ENCODE results near the gene CBARP. TPM values are rescaled to one million over a fixed set of nuclear protein-coding genes. Genes with fewer than 3 reads are reported as not detected.
A peak's percentile ranks its signal among the peaks of the same experiment; 100 is the strongest.

The CBARP gene
- total and polyA plus RNA-seq, 2 of the 13 experiments (the other 11 are each of a cell fraction or from before 2014, with no cell fraction given), result 1.2 to 1.4 TPM

DNA sequence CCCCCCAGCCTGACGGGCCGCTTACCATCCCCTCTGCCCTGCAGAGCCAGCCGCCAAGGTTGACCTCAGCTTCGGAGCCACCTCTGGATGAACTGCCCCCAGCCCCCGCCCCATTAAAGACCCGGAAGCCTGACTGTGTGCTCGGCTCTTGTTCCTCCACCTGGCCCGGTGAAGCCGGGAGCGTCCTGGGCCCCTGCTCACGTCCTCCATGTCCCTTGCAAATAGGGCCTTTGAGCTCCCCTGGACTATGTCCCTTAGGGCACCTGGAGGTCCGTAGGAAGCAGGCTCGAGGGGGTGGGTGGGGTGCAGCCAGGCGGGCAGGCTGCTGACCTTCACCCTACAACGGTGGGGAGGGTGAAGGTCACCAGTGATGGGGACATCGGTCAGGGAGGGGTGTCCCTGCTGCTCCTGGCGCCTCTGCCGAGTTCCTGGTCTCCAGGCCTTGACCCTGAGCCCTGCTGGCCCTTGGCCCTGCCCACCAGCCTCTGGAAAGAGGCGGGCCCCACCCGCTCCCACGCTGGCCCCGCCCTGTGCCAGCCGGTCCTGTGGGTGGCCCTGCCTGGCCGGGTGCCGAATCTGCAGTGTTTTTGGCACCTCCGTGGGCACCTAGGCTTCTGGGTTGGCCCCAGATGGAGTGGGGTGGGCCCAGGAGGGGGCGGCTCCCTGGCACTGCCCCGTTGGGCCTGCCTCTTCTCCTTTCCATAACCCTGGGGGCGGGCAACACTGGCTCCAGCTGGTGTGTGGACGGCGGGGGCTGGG, 7.1 kb upstream of the CBARP start (continued):
- TF ChIP-seq, protein P1, sequence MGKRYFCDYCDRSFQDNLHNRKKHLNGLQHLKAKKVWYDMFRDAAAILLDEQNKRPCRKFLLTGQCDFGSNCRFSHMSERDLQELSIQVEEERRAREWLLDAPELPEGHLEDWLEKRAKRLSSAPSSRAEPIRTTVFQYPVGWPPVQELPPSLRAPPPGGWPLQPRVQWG (CRISPR knock-in tag; IDR thresholded peaks at IDR 0.05; ENCODE audit: borderline replicate concordance, low read depth), result no peak
- no peak; the same call in 1 of the 2 replicates for TF ChIP-seq ZNF235 (CRISPR knock-in tag; IDR thresholded peaks at IDR 0.05; ENCODE audit: borderline replicate concordance)
- TF ChIP-seq MED13 (CRISPR knock-in tag; IDR thresholded peaks at IDR 0.05), result peak; percentile 26
- TF ChIP-seq IRF2 (CRISPR knock-in tag; IDR thresholded peaks at IDR 0.05), result peak; percentile 83
- TF ChIP-seq, protein P2, sequence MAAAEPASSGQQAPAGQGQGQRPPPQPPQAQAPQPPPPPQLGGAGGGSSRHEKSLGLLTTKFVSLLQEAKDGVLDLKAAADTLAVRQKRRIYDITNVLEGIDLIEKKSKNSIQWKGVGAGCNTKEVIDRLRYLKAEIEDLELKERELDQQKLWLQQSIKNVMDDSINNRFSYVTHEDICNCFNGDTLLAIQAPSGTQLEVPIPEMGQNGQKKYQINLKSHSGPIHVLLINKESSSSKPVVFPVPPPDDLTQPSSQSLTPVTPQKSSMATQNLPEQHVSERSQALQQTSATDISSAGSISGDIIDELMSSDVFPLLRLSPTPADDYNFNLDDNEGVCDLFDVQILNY (CRISPR knock-in tag; conservative IDR thresholded peaks at IDR 0.05), result no peak
- TF ChIP-seq, protein P3, sequence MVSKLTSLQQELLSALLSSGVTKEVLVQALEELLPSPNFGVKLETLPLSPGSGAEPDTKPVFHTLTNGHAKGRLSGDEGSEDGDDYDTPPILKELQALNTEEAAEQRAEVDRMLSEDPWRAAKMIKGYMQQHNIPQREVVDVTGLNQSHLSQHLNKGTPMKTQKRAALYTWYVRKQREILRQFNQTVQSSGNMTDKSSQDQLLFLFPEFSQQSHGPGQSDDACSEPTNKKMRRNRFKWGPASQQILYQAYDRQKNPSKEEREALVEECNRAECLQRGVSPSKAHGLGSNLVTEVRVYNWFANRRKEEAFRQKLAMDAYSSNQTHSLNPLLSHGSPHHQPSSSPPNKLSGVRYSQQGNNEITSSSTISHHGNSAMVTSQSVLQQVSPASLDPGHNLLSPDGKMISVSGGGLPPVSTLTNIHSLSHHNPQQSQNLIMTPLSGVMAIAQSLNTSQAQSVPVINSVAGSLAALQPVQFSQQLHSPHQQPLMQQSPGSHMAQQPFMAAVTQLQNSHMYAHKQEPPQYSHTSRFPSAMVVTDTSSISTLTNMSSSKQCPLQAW (CRISPR knock-in tag; IDR thresholded peaks at IDR 0.05), result peak; percentile 91
- TF ChIP-seq ISL2 (CRISPR knock-in tag; IDR thresholded peaks at IDR 0.05), result peak; percentile 55; the same call in 1 of the 2 replicates
- TF ChIP-seq ZNF788 (CRISPR knock-in tag; IDR thresholded peaks at IDR 0.05; ENCODE audit: borderline replicate concordance), result peak; percentile 94
- TF ChIP-seq GABPA (IDR thresholded peaks at IDR 0.05; ENCODE audit: low read depth, low read length), result no peak
- TF ChIP-seq GABPA (CRISPR knock-in tag; IDR thresholded peaks at IDR 0.05; ENCODE audit: low read depth), result peak; percentile 71
- peak; percentile 71; the same call in 1 of the 2 replicates for TF ChIP-seq NAIF1 (CRISPR knock-in tag; IDR thresholded peaks at IDR 0.05; ENCODE audit: borderline replicate concordance)
- TF ChIP-seq MTA1 (CRISPR knock-in tag; IDR thresholded peaks at IDR 0.05; ENCODE audit: borderline replicate concordance), result peak; percentile 83
- TF ChIP-seq ATRX (CRISPR knock-in tag; IDR thresholded peaks at IDR 0.05; ENCODE audit: borderline replicate concordance), result no peak
- no peak for TF ChIP-seq STAT5B (CRISPR knock-in tag; IDR thresholded peaks at IDR 0.05)
- no peak for TF ChIP-seq NFRKB (IDR thresholded peaks at IDR 0.05)
- peak; percentile 65; the same call in 1 of the 2 replicates for TF ChIP-seq ZNF724P (CRISPR knock-in tag; IDR thresholded peaks at IDR 0.05; ENCODE audit: borderline replicate concordance)
- peak; percentile 63; the same call in 1 of the 2 replicates for TF ChIP-seq ZNF790 (CRISPR knock-in tag; IDR thresholded peaks at IDR 0.05; ENCODE audit: borderline replicate concordance)
- 0 out of 2 replicates have a peak, but pooled peaks have one; percentile 49 for TF ChIP-seq PCBP1 (IDR thresholded peaks at IDR 0.05; ENCODE audit: borderline replicate concordance, low read depth, low read length)
- TF ChIP-seq RARG (CRISPR knock-in tag; IDR thresholded peaks at IDR 0.05; ENCODE audit: low read depth), result no peak
- TF ChIP-seq, protein P4, sequence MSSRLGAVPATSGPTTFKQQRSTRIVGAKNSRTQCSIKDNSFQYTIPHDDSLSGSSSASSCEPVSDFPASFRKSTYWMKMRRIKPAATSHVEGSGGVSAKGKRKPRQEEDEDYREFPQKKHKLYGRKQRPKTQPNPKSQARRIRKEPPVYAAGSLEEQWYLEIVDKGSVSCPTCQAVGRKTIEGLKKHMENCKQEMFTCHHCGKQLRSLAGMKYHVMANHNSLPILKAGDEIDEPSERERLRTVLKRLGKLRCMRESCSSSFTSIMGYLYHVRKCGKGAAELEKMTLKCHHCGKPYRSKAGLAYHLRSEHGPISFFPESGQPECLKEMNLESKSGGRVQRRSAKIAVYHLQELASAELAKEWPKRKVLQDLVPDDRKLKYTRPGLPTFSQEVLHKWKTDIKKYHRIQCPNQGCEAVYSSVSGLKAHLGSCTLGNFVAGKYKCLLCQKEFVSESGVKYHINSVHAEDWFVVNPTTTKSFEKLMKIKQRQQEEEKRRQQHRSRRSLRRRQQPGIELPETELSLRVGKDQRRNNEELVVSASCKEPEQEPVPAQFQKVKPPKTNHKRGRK (CRISPR knock-in tag; IDR thresholded peaks at IDR 0.05), result no peak
- TF ChIP-seq ZMYM3 (CRISPR knock-in tag; IDR thresholded peaks at IDR 0.05), result peak; percentile 68; the same call in 1 of the 2 replicates
- TF ChIP-seq, protein P5, sequence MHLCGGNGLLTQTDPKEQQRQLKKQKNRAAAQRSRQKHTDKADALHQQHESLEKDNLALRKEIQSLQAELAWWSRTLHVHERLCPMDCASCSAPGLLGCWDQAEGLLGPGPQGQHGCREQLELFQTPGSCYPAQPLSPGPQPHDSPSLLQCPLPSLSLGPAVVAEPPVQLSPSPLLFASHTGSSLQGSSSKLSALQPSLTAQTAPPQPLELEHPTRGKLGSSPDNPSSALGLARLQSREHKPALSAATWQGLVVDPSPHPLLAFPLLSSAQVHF (CRISPR knock-in tag; IDR thresholded peaks at IDR 0.05), result no peak
- peak; percentile 71 for TF ChIP-seq CEBPG (CRISPR knock-in tag; IDR thresholded peaks at IDR 0.05)
- no peak for TF ChIP-seq SMAD9 (CRISPR knock-in tag; IDR thresholded peaks at IDR 0.05)
- no peak for TF ChIP-seq ZNF615 (CRISPR knock-in tag; IDR thresholded peaks at IDR 0.05; ENCODE audit: borderline replicate concordance)
